T-helper 1 cell treated with Interleukin-12 subunit alpha and Interleukin-12 subunit beta and Interleukin-4 antibody, amounts not matched to agents 30 μg/mL and 1 μg/mL, for 36 hours (primary cell): Measurements from ENCODE around the gene GBA3.

Experiments used
- H3K27ac Mint-ChIP-seq: one replicate; pipeline ENCODE4 v1.8.0; 2021; ENCODE audit warnings: mild to moderate bottlenecking, mixed read lengths
- H3K27me3 Mint-ChIP-seq: one replicate; pipeline ENCODE4 v1.8.0; 2021; ENCODE audit warnings: low read depth, mixed read lengths
- H3K36me3 Mint-ChIP-seq: one replicate; pipeline ENCODE4 v1.8.0; 2021; ENCODE audit warnings: low read depth, mixed read lengths
- H3K4me1 Mint-ChIP-seq: one replicate; pipeline ENCODE4 v1.8.0; 2021; ENCODE audit warnings: low read depth, mixed read lengths
- H3K4me3 Mint-ChIP-seq: one replicate; pipeline ENCODE4 v1.8.0; 2021; ENCODE audit warnings: mild to moderate bottlenecking, moderate library complexity, mixed read lengths
- H3K9me3 Mint-ChIP-seq: one replicate; pipeline ENCODE4 v1.8.0; 2021; ENCODE audit warnings: mixed read lengths

GBA3 gene

GRCh38 chr4:22719218-22719617 lies 26.5 kb downstream of the GBA3 start:
- Mint-ChIP-seq H3K4me3 (no peak overlapping the region), H3K27me3 (no peaks in the 10 kb centered on the region), H3K36me3 (no peaks in the 10 kb centered on the region), H3K4me1 (no peaks in the 10 kb centered on the region), H3K9me3 (no peaks in the 10 kb centered on the region), H3K27ac (no peak overlapping the region)

- Mint-ChIP-seq H3K4me3 (no peak overlapping the region), H3K9me3 (no peaks in the 10 kb centered on the region), H3K36me3 (no peaks in the 10 kb centered on the region), H3K27me3 (no peaks in the 10 kb centered on the region), H3K27ac (no peak overlapping the region), H3K4me1 (no peaks in the 10 kb centered on the region)
Measured at GRCh38 chr4:22720091-22720490, 27.4 kb downstream of the GBA3 start.

GRCh38 chr4:22721204-22721603 lies 28.5 kb downstream of the GBA3 start:
- Mint-ChIP-seq H3K9me3 (no peaks in the 10 kb centered on the region), H3K4me3 (no peak overlapping the region), H3K4me1 (no peaks in the 10 kb centered on the region), H3K27ac (no peak overlapping the region), H3K36me3 (no peaks in the 10 kb centered on the region), H3K27me3 (no peaks in the 10 kb centered on the region)

- no peak overlapping the region for H3K27ac Mint-ChIP-seq
- H3K9me3 Mint-ChIP-seq: no peaks in the 10 kb centered on the region
- H3K27me3 Mint-ChIP-seq: no peaks in the 10 kb centered on the region
- H3K4me1 Mint-ChIP-seq: no peaks in the 10 kb centered on the region
- H3K36me3 Mint-ChIP-seq: no peaks in the 10 kb centered on the region
- no peak overlapping the region for H3K4me3 Mint-ChIP-seq
Measured at GRCh38 chr4:22730021-22730420, 37.3 kb downstream of the GBA3 start.

- Mint-ChIP-seq H3K4me1 (no peaks in the 10 kb centered on the region), H3K4me3 (no peak overlapping the region), H3K9me3 (no peaks in the 10 kb centered on the region), H3K27me3 (no peaks in the 10 kb centered on the region), H3K27ac (no peak overlapping the region), H3K36me3 (no peaks in the 10 kb centered on the region)
Measured at GRCh38 chr4:22733816-22734215, 41.1 kb downstream of the GBA3 start.

- Mint-ChIP-seq H3K36me3 (no peaks in the 10 kb centered on the region), H3K4me3 (no peak overlapping the region), H3K27me3 (no peaks in the 10 kb centered on the region), H3K27ac (no peak overlapping the region), H3K4me1 (no peaks in the 10 kb centered on the region), H3K9me3 (peaks cover 3% of the 10 kb centered on the region)
Measured at GRCh38 chr4:22736912-22737311, 44.2 kb downstream of the GBA3 start.

GRCh38 chr4:22739968-22740367 lies 47.2 kb downstream of the GBA3 start:
- H3K36me3 Mint-ChIP-seq: no peaks in the 10 kb centered on the region
- no peak overlapping the region for H3K27ac Mint-ChIP-seq
- no peaks in the 10 kb centered on the region for H3K4me1 Mint-ChIP-seq
- no peaks in the 10 kb centered on the region for H3K27me3 Mint-ChIP-seq
- peaks cover 3% of the 10 kb centered on the region for H3K9me3 Mint-ChIP-seq
- no peak overlapping the region for H3K4me3 Mint-ChIP-seq

- Mint-ChIP-seq H3K4me3 (no peak overlapping the region), H3K4me1 (no peaks in the 10 kb centered on the region), H3K27me3 (no peaks in the 10 kb centered on the region), H3K9me3 (peaks cover 3% of the 10 kb centered on the region), H3K27ac (no peak overlapping the region), H3K36me3 (no peaks in the 10 kb centered on the region)
Measured at GRCh38 chr4:22741744-22742143, 49.0 kb downstream of the GBA3 start.

GRCh38 chr4:22743290-22743689 lies 50.6 kb downstream of the GBA3 start:
- H3K4me1 Mint-ChIP-seq: no peaks in the 10 kb centered on the region
- peaks cover 3% of the 10 kb centered on the region for H3K9me3 Mint-ChIP-seq
- H3K36me3 Mint-ChIP-seq: no peaks in the 10 kb centered on the region
- no peak overlapping the region for H3K27ac Mint-ChIP-seq
- H3K27me3 Mint-ChIP-seq: no peaks in the 10 kb centered on the region
- H3K4me3 Mint-ChIP-seq: no peak overlapping the region

GRCh38 chr4:22744478-22745062 lies 51.8 kb downstream of the GBA3 start:
- H3K36me3 Mint-ChIP-seq: no peaks in the 10 kb centered on the region
- H3K9me3 Mint-ChIP-seq: peaks cover 3% of the 10 kb centered on the region
- no peaks in the 10 kb centered on the region for H3K27me3 Mint-ChIP-seq
- no peak overlapping the region for H3K4me3 Mint-ChIP-seq
- H3K27ac Mint-ChIP-seq: no peak overlapping the region
- H3K4me1 Mint-ChIP-seq: no peaks in the 10 kb centered on the region

- no peaks in the 10 kb centered on the region for H3K4me1 Mint-ChIP-seq
Measured at GRCh38 chr4:22745234-22745633, 52.5 kb downstream of the GBA3 start.

GRCh38 chr4:22754116-22754515 lies 61.4 kb downstream of the GBA3 start:
- Mint-ChIP-seq H3K4me1 (no peaks in the 10 kb centered on the region), H3K36me3 (no peaks in the 10 kb centered on the region), H3K27me3 (no peaks in the 10 kb centered on the region), H3K9me3 (no peaks in the 10 kb centered on the region), H3K4me3 (no peak overlapping the region), H3K27ac (no peak overlapping the region)

More at GRCh38 chr4:22745234-22745633, 52.5 kb downstream of the GBA3 start:
- H3K27me3 Mint-ChIP-seq: no peaks in the 10 kb centered on the region
- no peaks in the 10 kb centered on the region for H3K36me3 Mint-ChIP-seq
- H3K27ac Mint-ChIP-seq: no peak overlapping the region
- H3K9me3 Mint-ChIP-seq: peaks cover 3% of the 10 kb centered on the region
- no peak overlapping the region for H3K4me3 Mint-ChIP-seq

- Mint-ChIP-seq H3K4me1 (peaks cover 11% of the 10 kb centered on the region), H3K27ac (no peak overlapping the region), H3K36me3 (no peaks in the 10 kb centered on the region), H3K9me3 (peaks cover 18% of the 10 kb centered on the region), H3K27me3 (peaks cover 5% of the 10 kb centered on the region), H3K4me3 (no peak overlapping the region)
Measured at GRCh38 chr4:22762548-22762947, 69.8 kb downstream of the GBA3 start.

- peaks cover 11% of the 10 kb centered on the region for H3K4me1 Mint-ChIP-seq
- H3K27ac Mint-ChIP-seq: no peak overlapping the region
- H3K4me3 Mint-ChIP-seq: no peak overlapping the region
- H3K9me3 Mint-ChIP-seq: peaks cover 18% of the 10 kb centered on the region
- peaks cover 5% of the 10 kb centered on the region for H3K27me3 Mint-ChIP-seq
- no peaks in the 10 kb centered on the region for H3K36me3 Mint-ChIP-seq
Measured at GRCh38 chr4:22764183-22764582, 71.4 kb downstream of the GBA3 start.

GRCh38 chr4:22766068-22766467 lies 73.3 kb downstream of the GBA3 start:
- Mint-ChIP-seq H3K27ac (no peak overlapping the region), H3K9me3 (peaks cover 20% of the 10 kb centered on the region), H3K36me3 (no peaks in the 10 kb centered on the region), H3K4me3 (no peak overlapping the region), H3K27me3 (no peaks in the 10 kb centered on the region), H3K4me1 (peaks cover 11% of the 10 kb centered on the region)
